ENCODE measurements around the gene SARS2.

Gene SARS2

DNA sequence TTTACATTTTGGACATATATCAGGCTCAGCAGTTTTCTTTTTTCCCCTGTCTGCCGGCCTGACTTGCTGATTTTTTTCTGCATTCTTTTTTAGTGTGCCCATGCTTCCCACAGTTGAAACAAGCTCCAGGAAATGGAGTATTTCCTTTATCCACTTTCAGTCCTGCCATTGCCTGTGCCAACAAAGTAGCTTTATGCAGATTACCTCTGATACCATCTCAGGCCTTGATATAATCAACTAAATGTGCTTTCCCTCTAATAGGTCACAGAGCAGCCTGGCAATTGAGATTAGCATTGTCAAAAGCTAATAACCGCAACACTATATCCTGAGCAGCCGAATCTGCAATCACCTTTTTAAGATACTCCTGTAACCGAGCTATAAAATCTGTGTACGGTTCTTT lies 9.4 kb upstream of the SARS2 start:
- DNase-seq (ENCODE audit: low read depth): no peak
- H3K4me3 ChIP-seq (ENCODE audit: control insufficient read depth, low read depth, low read length): no peak overlapping the region
- TF ChIP-seq, protein P1, sequence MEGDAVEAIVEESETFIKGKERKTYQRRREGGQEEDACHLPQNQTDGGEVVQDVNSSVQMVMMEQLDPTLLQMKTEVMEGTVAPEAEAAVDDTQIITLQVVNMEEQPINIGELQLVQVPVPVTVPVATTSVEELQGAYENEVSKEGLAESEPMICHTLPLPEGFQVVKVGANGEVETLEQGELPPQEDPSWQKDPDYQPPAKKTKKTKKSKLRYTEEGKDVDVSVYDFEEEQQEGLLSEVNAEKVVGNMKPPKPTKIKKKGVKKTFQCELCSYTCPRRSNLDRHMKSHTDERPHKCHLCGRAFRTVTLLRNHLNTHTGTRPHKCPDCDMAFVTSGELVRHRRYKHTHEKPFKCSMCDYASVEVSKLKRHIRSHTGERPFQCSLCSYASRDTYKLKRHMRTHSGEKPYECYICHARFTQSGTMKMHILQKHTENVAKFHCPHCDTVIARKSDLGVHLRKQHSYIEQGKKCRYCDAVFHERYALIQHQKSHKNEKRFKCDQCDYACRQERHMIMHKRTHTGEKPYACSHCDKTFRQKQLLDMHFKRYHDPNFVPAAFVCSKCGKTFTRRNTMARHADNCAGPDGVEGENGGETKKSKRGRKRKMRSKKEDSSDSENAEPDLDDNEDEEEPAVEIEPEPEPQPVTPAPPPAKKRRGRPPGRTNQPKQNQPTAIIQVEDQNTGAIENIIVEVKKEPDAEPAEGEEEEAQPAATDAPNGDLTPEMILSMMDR (IDR thresholded peaks at IDR 0.05; ENCODE audit: control insufficient read depth, insufficient read depth, low read depth, low read length, missing control alignments): no peak

DNA sequence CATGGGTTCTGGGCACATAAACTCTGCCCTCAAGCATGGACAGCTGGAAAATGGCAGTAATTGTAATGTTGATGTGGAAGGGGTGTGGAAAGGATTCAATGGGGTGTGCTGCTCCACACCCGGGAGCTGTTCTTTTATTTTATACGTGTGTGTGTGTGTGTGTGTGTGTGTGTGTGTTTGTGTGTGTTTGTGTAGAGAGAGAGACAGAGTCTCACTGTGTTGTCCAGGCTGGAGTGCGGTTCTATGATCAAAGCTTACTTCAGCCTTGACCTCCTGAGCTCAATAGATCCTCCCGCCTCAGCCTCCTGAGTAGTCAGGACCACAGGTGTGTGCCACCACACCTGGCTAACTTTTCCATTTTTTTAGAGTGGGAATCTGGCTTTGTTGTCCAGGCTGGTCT lies 3.0 kb upstream of the SARS2 start:
- TF ChIP-seq, protein P1 (IDR thresholded peaks at IDR 0.05; ENCODE audit: control insufficient read depth, insufficient read depth, low read depth, low read length, missing control alignments): no peak
- DNase-seq (ENCODE audit: low read depth): no peak
- no peak overlapping the region for H3K4me3 ChIP-seq (ENCODE audit: control insufficient read depth, low read depth, low read length)

DNA sequence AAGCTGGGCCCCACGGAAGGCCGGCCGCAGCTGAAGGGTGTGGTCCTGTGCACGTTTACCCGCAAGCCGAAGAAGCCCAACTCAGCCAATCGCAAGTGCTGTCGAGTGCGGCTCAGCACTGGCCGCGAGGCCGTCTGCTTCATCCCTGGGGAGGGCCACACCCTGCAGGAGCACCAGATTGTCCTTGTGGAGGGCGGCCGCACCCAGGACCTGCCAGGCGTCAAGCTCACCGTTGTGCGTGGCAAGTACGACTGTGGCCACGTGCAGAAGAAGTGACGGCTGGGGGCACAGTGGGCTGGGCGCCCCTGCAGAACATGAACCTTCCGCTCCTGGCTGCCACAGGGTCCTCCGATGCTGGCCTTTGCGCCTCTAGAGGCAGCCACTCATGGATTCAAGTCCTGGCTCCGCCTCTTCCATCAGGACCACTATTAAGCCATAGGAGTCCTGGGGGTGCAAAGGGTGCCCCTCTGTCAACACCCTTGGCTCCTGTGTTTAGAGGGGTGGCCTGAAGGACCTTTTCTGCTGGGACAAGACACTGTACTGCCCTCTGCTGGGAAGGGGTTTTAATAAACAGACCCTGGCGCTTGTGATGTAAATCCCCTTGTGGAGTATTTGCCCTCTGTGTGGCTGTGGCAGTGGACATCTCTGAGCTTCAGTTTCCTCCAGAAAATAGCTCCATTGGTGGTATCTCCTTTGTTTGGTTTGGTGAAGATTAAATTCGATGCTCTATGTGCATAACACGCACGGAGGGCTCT lies 2.0 kb upstream of the SARS2 start:
- TF ChIP-seq, protein P1 (IDR thresholded peaks at IDR 0.05; ENCODE audit: control insufficient read depth, insufficient read depth, low read depth, low read length, missing control alignments): peak; percentile 22
- H3K4me3 ChIP-seq (ENCODE audit: control insufficient read depth, low read depth, low read length): no peak overlapping the region
- no peak for DNase-seq (ENCODE audit: low read depth)

DNA sequence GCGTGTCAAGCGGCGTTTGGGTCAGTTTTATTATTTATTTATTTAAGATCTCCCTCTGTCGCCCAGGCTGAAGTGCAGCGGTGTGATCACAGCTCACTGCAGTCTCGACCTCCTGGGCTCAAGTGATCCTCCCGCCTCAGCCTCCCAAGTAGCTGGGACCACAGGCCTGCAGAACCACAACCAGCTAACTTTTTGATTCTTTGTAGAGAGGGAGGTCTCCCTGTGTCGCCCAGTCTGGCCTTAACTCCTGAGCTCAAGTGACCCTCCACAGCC lies 894 bp upstream of the SARS2 start:
- peak overlapping the region; percentile 96 for H3K4me3 ChIP-seq (ENCODE audit: control insufficient read depth, low read depth, low read length)
- TF ChIP-seq, protein P1 (IDR thresholded peaks at IDR 0.05; ENCODE audit: control insufficient read depth, insufficient read depth, low read depth, low read length, missing control alignments): no peak
- no peak for DNase-seq (ENCODE audit: low read depth)

DNA sequence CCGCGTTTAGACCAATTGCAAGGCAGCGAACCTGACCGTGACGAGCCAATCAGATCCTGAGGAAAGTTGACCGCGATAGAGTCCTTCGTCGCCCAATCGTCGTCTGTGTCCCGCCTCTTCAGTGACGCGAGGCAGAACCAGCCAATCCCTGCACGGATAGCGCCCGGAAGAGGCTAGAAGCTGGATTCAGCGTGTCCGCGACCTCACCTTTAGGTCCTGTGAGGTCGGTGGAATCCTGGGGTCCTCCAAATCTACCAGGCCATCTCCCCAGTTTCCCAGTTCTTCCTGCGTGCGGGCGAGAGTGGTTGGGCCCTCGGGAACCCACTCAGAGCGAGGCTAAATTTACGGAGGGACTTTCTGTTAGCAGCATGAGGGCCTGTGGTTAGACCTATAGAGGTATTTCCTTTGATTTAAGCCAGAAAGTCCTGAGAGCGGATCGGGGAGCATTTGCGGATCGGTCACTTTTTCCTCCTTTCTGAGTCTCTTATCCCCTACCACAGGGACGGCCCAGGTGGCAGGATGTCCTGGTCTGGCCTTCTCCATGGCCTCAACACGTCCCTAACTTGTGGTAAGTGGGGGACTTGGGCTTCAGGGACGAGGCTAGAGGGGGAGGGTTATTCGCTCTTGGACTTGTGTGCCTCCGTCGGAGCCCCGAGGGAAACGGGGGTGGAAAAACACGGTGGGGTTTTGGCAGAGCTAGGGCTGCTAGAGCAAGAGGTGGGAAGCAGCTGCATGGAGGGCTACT lies 385 bp upstream of the SARS2 start, which contains the start of gene MRPS12:
TSS of gene MRPS12 (plus strand) at position 169 of the 745 bp plus-strand sequence. CDS start at position 520, 351 bp downstream.
- TF ChIP-seq, protein P1 (IDR thresholded peaks at IDR 0.05; ENCODE audit: control insufficient read depth, insufficient read depth, low read depth, low read length, missing control alignments): no peak
- H3K4me3 ChIP-seq (ENCODE audit: control insufficient read depth, low read depth, low read length): peak within 1 kb of the TSS; percentile 96
- DNase-seq (ENCODE audit: low read depth): peak; percentile 97

DNA sequence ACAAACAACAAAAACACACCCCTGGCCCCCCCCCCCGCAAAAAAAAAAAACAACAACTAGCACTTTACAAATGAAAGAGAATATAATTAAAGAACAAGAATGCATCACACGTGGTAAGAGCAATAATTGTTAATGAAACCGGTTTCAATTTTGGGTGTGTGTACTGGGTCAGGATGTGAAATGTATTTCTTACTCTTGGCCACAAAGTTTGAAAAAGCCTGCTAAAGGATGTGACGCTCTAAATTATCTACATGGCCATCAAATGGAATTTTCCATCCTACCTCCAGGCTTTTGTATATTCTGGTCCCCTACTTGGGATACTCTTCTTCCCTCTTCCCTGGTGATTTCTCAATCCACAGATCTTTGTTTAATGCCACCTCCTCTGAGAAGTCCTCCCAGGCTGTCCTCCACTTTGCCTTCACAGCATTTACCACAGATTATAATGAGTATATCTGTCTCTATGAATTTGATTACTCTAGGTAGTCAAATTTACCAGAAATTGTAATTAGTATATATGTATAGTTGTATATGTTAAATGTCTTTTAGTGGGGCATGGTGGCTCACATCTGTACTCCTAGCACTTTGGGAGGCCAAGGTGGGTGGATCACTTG lies 2.1 kb downstream of the SARS2 start:
- TF ChIP-seq, protein P1 (IDR thresholded peaks at IDR 0.05; ENCODE audit: control insufficient read depth, insufficient read depth, low read depth, low read length, missing control alignments): no peak
- H3K4me3 ChIP-seq (ENCODE audit: control insufficient read depth, low read depth, low read length): no peak overlapping the region
- DNase-seq (ENCODE audit: low read depth): no peak
